Upper lobe of right lung (tissue), 1 donor: ENCODE data around the gene AIDA. TPM values are rescaled to one million over a fixed set of nuclear protein-coding genes. Genes with fewer than 3 reads are reported as not detected.

Experiments
- ATAC-seq: fragments of 200-7000 bp; cut with Tn5 transposase; one replicate; pipeline ENCODE4 v1.9.1; 2020; ENCODE audit warnings: mild to moderate bottlenecking, moderate library complexity
- DNase-seq: peaks from one replicate; pipeline ENCODE4 v3.0.0-alpha.2; 2020
- H3K27ac ChIP-seq: fragments of 200-600 bp; one replicate; pipeline ENCODE4 v1.8.0; 2022
- H3K27me3 ChIP-seq: fragments of 200-600 bp; one replicate; pipeline ENCODE4 v1.8.0; 2022; ENCODE audit warnings: mild to moderate bottlenecking
- H3K36me3 ChIP-seq: fragments of 200-600 bp; one replicate; pipeline ENCODE4 v1.8.0; 2022
- H3K4me1 ChIP-seq: fragments of 200-600 bp; one replicate; pipeline ENCODE4 v1.8.0; 2022
- H3K4me3 ChIP-seq: fragments of 200-600 bp; one replicate; pipeline ENCODE4 v1.8.0; 2022; ENCODE audit warnings: mild to moderate bottlenecking
- H3K9me3 ChIP-seq: fragments of 200-600 bp; one replicate; pipeline ENCODE4 v1.8.0; 2022
- CTCF ChIP-seq: fragments of 200-600 bp; IDR thresholded peaks from one replicate; pipeline ENCODE4 v1.8.0; 2022; ENCODE audit warnings: antibody characterized with exemption
- intact Hi-C: fragments of 100-400 bp; cut with DNase I; formaldehyde crosslinking; loops from one replicate; pipeline ENCODE4 v1.11.0; 2022
- total RNA-seq: library from RNA; stranded (reverse); fragmentation: NEBNext Ultra II Directional; extraction: Animal tissue kit (Norgen Biotek cat#: 25700); gene quantifications from one replicate; pipeline ENCODE4 v1.2.1, GENCODE V29; 2021
- donor health status: DM: no; HTN: yes; CAD: no; lungs with severe emphysema.

AIDA gene
- total RNA-seq, 1 donor from 2014 or later, result 91.3 TPM

DNA sequence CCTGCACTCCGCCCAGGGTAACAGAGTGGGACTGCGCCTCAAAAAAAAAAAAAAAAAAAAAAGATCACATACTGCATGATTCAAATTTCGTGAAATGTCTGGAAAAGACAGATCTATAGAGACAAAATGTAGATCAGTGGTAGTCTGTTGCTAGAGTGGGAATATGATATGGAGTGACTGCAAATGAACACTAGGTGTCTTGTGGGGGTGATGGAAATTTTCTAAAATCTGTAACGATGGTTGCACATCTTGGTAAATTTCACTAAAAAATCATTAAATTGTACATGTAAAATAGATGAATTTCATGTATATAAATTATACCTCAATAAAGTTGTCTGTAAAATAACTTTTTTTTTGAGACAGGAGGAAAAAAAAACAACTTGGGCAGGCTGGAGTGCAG lies 5.5 kb downstream of the AIDA start:
- H3K27me3 ChIP-seq, result no peaks in the 10 kb centered on the region
- H3K4me1 ChIP-seq, result peaks cover 14% of the 10 kb centered on the region
- peaks cover 12% of the 10 kb centered on the region for H3K36me3 ChIP-seq
- ATAC-seq, result no peak
- no peak for DNase-seq
- no peaks in the 10 kb centered on the region for H3K9me3 ChIP-seq
- TF ChIP-seq CTCF, result no peak
- intact Hi-C loops, result no loop called here
- no peak overlapping the region for H3K4me3 ChIP-seq
- H3K27ac ChIP-seq, result no peak overlapping the region

DNA sequence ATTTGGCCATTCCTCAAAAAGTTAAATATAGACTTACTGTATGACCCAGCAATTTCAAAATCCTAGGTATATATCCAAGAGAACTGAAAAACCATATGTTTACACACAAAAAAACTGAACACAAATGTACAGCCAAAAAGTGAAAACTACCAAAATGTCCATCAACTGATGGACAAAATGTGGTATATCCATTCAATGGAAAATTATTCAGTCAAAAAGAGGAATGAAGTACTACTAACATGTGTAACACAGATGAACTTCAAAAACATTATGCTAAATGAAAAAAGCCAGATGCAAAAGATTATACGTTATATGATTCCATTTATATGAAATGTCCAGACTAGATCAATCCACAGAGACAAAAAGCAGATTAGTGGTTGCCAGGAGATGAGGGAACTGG lies 8.0 kb downstream of the AIDA start:
- Histone ChIP-seq H3K36me3 (peaks cover 34% of the 10 kb centered on the region), H3K9me3 (no peaks in the 10 kb centered on the region), H3K27me3 (no peaks in the 10 kb centered on the region), H3K4me3 (no peak overlapping the region), H3K27ac (no peak overlapping the region), H3K4me1 (no peaks in the 10 kb centered on the region)
- no peak for TF ChIP-seq CTCF
- intact Hi-C loops, result no loop called here
- ATAC-seq, result no peak
- DNase-seq, result no peak

DNA sequence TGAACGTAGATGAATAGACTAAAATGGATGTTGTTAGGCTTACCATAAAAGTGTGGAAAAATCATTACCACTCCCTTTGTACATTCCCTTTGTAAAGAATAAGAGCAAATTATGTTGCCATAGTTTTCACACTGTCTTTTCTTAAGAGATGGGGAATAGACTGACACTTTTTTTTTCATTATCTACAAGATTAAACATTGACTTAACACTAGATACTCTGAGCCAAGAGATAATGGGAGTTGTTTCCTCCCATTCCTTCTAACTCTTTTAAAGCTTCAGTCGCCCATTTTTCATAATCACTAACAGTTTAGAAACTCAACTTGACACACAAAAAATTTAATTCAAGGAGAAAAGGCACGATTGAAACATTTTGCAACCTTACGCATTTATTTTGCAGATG lies 10.1 kb downstream of the AIDA start:
- intact Hi-C loops, result no loop called here
- Histone ChIP-seq H3K36me3 (peaks cover 39% of the 10 kb centered on the region), H3K4me1 (no peaks in the 10 kb centered on the region), H3K9me3 (no peaks in the 10 kb centered on the region), H3K27ac (no peak overlapping the region), H3K27me3 (no peaks in the 10 kb centered on the region), H3K4me3 (no peak overlapping the region)
- TF ChIP-seq CTCF, result no peak
- ATAC-seq (no peak), DNase-seq (no peak)

DNA sequence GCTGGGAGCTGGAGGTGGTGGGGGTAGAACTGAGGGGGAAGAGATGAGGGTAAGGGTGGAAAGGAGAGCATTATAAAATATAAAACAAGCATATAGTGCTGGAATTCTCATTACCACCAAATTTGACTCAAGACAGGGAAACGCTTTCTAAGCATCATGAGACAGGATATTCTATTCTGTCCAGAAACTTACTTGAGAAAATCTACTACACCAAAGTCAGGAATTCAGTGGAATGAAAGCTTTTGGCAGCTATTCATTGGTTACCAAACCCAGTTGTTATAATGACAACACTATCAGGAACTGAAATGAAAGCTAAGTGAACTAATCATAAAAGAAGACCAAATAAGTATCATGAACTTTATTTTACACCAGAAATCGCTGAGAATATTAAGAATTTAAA lies 14.5 kb downstream of the AIDA start:
- ATAC-seq, result no peak
- TF ChIP-seq CTCF, result no peak
- no peak overlapping the region for H3K4me3 ChIP-seq
- no peaks in the 10 kb centered on the region for H3K4me1 ChIP-seq
- no peak for DNase-seq
- H3K36me3 ChIP-seq, result peaks cover 46% of the 10 kb centered on the region
- H3K9me3 ChIP-seq, result no peaks in the 10 kb centered on the region
- H3K27me3 ChIP-seq, result no peaks in the 10 kb centered on the region
- intact Hi-C loops, result no loop called here
- H3K27ac ChIP-seq, result no peak overlapping the region

DNA sequence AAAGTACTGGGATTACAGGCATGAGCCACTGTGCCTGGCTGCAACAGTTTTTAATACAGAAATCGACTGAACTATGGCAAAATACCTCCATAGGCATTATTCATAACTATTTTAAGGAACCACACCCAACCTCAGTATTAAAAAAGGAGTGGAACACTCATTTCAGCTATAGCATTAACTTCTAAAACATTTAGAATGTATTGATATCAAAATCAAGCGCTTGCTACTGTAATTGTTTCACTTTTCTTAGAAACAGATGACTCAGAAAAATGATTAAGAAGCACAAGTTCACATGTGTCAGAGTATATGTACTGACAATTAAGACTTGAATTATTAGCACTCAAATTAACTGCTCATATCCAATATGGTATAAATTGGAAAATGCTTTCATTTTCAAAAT lies 15.1 kb downstream of the AIDA start:
- H3K27ac ChIP-seq, result no peak overlapping the region
- peaks cover 46% of the 10 kb centered on the region for H3K36me3 ChIP-seq
- no peak overlapping the region for H3K4me3 ChIP-seq
- no peaks in the 10 kb centered on the region for H3K9me3 ChIP-seq
- TF ChIP-seq CTCF, result no peak
- H3K27me3 ChIP-seq, result no peaks in the 10 kb centered on the region
- DNase-seq, result no peak
- ATAC-seq, result no peak
- H3K4me1 ChIP-seq, result no peaks in the 10 kb centered on the region
- intact Hi-C loops, result no loop called here

DNA sequence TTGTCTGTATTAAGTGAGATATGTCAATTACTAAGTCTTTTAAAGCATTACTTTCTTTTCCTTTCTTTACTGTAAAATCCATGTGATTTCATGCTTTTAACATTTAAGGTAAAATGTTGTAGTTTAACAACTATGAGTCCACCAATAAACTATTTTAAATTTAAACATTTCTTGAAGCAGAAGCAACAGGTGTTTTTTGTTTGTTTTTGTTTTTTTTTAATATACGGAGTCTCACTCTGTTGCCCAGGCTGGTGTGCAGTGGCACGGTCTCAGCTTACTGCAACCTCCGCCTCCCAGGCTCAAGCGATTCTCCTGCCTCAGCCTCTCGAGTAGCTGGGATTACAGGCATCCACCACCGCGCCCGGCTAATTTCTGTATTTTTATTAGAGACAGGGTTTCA lies 15.6 kb downstream of the AIDA start:
- Histone ChIP-seq H3K9me3 (no peaks in the 10 kb centered on the region), H3K4me3 (no peak overlapping the region), H3K27me3 (no peaks in the 10 kb centered on the region), H3K4me1 (no peaks in the 10 kb centered on the region), H3K27ac (no peak overlapping the region), H3K36me3 (peaks cover 46% of the 10 kb centered on the region)
- no peak for DNase-seq
- TF ChIP-seq CTCF, result no peak
- intact Hi-C loops, result no loop called here
- ATAC-seq, result no peak
